HG03108 (cell line): ENCODE measurements around the gene SLC38A9.

Experiments
- ATAC-seq: cut with Tn5 transposase; IDR thresholded peaks from one replicate; pipeline ENCODE4 v1.9.1; 2021; ENCODE audit warnings: moderate library complexity; ENCODE audit not compliant: unreplicated experiment

Gene SLC38A9

GRCh38 chr5:55584398-55585205 is 127.5 kb downstream of the SLC38A9 start:
- no peak for ATAC-seq

GRCh38 chr5:55583578-55583977 is 128.5 kb downstream of the SLC38A9 start:
- ATAC-seq, result no peak

GRCh38 chr5:55582256-55582655 is 129.9 kb downstream of the SLC38A9 start:
- no peak for ATAC-seq

GRCh38 chr5:55580042-55580441 is 132.1 kb downstream of the SLC38A9 start:
- no peak for ATAC-seq

- no peak for ATAC-seq
These were observed 133.4 kb downstream of the SLC38A9 start for GRCh38 chr5:55578771-55579170.

- ATAC-seq, result no peak
These were observed 134.6 kb downstream of the SLC38A9 start for GRCh38 chr5:55577353-55578060.

- no peak for ATAC-seq
These were observed 135.5 kb downstream of the SLC38A9 start for GRCh38 chr5:55576661-55577060.
